Measurements from ENCODE around the gene KCNIP3.

Gene KCNIP3

GRCh38 chr2:95296011-95296410 is 1.1 kb upstream of the KCNIP3 start:
- TF ChIP-seq, protein P1, sequence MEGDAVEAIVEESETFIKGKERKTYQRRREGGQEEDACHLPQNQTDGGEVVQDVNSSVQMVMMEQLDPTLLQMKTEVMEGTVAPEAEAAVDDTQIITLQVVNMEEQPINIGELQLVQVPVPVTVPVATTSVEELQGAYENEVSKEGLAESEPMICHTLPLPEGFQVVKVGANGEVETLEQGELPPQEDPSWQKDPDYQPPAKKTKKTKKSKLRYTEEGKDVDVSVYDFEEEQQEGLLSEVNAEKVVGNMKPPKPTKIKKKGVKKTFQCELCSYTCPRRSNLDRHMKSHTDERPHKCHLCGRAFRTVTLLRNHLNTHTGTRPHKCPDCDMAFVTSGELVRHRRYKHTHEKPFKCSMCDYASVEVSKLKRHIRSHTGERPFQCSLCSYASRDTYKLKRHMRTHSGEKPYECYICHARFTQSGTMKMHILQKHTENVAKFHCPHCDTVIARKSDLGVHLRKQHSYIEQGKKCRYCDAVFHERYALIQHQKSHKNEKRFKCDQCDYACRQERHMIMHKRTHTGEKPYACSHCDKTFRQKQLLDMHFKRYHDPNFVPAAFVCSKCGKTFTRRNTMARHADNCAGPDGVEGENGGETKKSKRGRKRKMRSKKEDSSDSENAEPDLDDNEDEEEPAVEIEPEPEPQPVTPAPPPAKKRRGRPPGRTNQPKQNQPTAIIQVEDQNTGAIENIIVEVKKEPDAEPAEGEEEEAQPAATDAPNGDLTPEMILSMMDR (conservative IDR thresholded peaks at IDR 0.05; ENCODE audit: low read length) = no peak
- DNase-seq (ENCODE audit: low read depth) = no peak
- no peak overlapping the region for H3K4me3 ChIP-seq (ENCODE audit: low read length)

GRCh38 chr2:95297639-95298395 is 670 bp downstream of the KCNIP3 start:
- no peak for DNase-seq (ENCODE audit: low read depth)
- TF ChIP-seq, protein P1 (conservative IDR thresholded peaks at IDR 0.05; ENCODE audit: low read length) = no peak

DNA sequence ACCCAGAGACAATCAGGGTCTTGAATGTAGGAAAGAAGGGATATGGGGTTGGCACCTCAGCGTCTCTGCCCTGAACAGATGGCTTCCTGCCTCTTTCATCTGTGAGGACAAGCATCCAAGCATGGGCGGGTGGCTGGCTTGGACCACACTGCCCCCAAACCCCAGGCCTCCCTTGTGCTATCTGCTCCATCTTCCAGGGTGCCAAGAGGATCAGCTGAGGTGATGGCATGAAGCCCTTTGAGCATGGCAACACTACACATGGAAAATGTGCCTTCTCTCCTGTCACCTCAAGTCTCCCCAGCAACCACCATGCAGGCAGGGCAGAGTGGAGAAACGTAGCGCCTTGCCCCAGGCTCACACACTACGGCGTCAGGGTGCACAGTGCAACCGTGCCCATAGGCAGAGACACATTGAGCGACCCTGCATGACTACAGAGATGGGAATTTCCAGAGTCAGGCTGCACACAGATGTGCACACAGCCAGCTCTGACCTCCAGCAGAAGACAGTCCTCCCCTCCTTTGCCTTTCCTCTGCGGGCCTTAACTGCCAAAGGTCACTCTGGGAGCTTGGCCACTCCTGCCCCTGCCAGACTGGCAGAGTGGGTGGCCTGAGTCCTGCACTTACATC is 1.5 kb downstream of the KCNIP3 start:
- H3K4me3 ChIP-seq (ENCODE audit: low read length) = no peak overlapping the region
- no peak for DNase-seq (ENCODE audit: low read depth)
- TF ChIP-seq, protein P1 (conservative IDR thresholded peaks at IDR 0.05; ENCODE audit: low read length) = no peak

More at GRCh38 chr2:95297639-95298395, 670 bp downstream of the KCNIP3 start:
- no peak overlapping the region for H3K4me3 ChIP-seq (ENCODE audit: low read length)

GRCh38 chr2:95299961-95300360 is 2.8 kb downstream of the KCNIP3 start:
- DNase-seq (ENCODE audit: low read depth) = no peak

GRCh38 chr2:95300450-95300849 is 3.3 kb downstream of the KCNIP3 start:
- no peak overlapping the region for H3K4me3 ChIP-seq (ENCODE audit: low read length)
- DNase-seq (ENCODE audit: low read depth) = no peak
- TF ChIP-seq, protein P1 (conservative IDR thresholded peaks at IDR 0.05; ENCODE audit: low read length) = no peak

More at GRCh38 chr2:95299961-95300360, 2.8 kb downstream of the KCNIP3 start:
- H3K4me3 ChIP-seq (ENCODE audit: low read length) = no peak overlapping the region
- TF ChIP-seq, protein P1 (conservative IDR thresholded peaks at IDR 0.05; ENCODE audit: low read length) = no peak

DNA sequence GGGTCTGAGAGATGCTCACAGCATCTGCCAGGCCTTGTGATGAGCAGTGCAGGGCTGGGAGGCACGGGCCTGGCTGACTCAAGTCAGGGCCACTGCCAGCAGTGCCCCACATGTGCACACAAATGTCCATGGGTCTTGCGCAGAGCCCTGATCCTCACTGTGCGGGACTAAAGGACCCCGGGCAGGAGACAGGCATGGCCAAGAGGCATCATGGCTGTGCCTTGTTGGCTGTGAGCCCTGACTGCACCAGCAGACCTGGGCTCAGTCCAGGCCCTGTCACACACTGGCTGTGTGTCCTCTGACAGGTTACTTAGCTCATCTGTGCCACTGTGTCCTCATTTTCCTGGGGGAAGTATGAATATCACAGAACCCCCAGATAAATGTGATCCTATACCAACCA is 4.0 kb downstream of the KCNIP3 start:
- TF ChIP-seq, protein P1 (conservative IDR thresholded peaks at IDR 0.05; ENCODE audit: low read length) = no peak
- no peak for DNase-seq (ENCODE audit: low read depth)
- no peak overlapping the region for H3K4me3 ChIP-seq (ENCODE audit: low read length)

All from AG10803 (cell line).